Upper lobe of left lung (tissue), 4 donors: Measurements from ENCODE around the gene TNFAIP2.

Experiments used
- EP300 ChIP-seq, 4 donors: sonication (generic); formaldehyde crosslinking; IDR thresholded peaks; one replicate each; pipeline ENCODE4 v1.5.1; 2017; ENCODE audit warnings: antibody characterized with exemption in 4 of 4, control low read depth in 2 of 4
- POLR2A ChIP-seq, 4 donors: fragments of 450-650 bp; IDR thresholded peaks; one replicate each; pipeline ENCODE4 v1.5.1; 2016 to 2017; ENCODE audit warnings: antibody characterized with exemption in 4 of 4, mild to moderate bottlenecking in 2 of 4
- POLR2AphosphoS5 ChIP-seq, 2 donors: sonication (generic); formaldehyde crosslinking; IDR thresholded peaks; one replicate each; pipeline ENCODE4 v1.5.1; 2017; ENCODE audit warnings: antibody characterized with exemption in 2 of 2
- TF ChIP-seq, protein P1 (sequence below), 6 experiments: fragments of 450-650 bp in 4 of 6; fragments of 200-600 bp in 2 of 6; sonication (generic) in 2 of 6; IDR thresholded peaks; one replicate each; pipeline ENCODE4 v1.5.1; 2016 to 2019; ENCODE audit warnings: antibody characterized with exemption in 6 of 6

DNA sequence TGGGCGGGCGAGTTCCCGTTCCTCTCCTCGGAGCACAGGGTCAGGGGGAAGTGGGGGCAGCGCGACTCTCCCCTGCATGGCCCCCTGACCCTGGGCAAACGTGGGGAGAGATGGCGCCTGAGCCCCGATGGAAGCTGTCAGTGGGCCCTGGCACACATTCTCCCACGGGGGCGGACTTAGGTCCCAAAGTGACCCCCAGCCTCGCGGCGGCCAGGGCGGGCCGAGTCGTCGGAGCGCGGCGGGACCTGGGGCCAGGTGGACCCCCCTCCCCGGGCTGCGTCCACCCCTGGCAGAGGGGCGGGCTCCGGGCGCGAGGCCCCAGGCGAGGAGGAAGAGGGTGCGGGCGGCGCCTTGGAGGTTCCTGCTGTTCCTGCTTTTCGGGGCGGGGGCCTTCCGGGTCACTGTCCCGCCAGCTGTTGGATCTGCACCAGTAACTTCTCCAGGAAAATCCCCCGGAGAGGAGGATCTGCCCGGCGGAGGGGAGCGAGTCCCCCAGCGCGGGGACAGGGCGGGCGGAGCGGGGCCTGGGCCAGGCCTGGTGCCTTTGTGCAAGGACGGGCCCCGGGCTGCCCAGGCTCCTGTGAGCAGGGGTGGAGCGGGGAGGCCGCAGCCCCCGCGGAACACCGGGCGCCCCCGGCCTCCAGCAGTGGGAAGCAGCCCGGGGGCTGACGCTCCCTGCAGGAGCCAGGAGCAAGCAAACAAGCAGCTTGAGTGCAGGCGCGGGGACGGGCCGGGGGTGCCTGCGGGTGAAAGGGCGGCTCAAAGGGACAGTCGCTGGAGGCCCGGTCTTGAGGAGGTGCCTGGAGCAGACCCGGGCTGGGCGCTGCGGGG lies 15.3 kb downstream of the TNFAIP2 start:
- TF ChIP-seq POLR2A (IDR thresholded peaks at IDR 0.05) (no peak), EP300 (IDR thresholded peaks at IDR 0.05) (no peak), POLR2AphosphoS5 (IDR thresholded peaks at IDR 0.05) (no peak)
- TF ChIP-seq, protein P1, sequence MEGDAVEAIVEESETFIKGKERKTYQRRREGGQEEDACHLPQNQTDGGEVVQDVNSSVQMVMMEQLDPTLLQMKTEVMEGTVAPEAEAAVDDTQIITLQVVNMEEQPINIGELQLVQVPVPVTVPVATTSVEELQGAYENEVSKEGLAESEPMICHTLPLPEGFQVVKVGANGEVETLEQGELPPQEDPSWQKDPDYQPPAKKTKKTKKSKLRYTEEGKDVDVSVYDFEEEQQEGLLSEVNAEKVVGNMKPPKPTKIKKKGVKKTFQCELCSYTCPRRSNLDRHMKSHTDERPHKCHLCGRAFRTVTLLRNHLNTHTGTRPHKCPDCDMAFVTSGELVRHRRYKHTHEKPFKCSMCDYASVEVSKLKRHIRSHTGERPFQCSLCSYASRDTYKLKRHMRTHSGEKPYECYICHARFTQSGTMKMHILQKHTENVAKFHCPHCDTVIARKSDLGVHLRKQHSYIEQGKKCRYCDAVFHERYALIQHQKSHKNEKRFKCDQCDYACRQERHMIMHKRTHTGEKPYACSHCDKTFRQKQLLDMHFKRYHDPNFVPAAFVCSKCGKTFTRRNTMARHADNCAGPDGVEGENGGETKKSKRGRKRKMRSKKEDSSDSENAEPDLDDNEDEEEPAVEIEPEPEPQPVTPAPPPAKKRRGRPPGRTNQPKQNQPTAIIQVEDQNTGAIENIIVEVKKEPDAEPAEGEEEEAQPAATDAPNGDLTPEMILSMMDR (IDR thresholded peaks at IDR 0.05) = no peak
